Measurements from ENCODE around the gene RAMP2. TPM values are rescaled to one million over a fixed set of nuclear protein-coding genes. Genes with fewer than 3 reads are reported as not detected.
A peak's percentile ranks its signal among the peaks of the same experiment; 100 is the strongest.

Gene RAMP2
- total and polyA plus RNA-seq, 2 of the 13 experiments (the other 11 are each of a cell fraction or from before 2014, with no cell fraction given), result 1.4 to 5.2 TPM

GRCh38 chr17:42760652-42761581, at the start of gene RAMP2 (continued):
- TF ChIP-seq, protein P1, sequence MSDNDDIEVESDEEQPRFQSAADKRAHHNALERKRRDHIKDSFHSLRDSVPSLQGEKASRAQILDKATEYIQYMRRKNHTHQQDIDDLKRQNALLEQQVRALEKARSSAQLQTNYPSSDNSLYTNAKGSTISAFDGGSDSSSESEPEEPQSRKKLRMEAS (IDR thresholded peaks at IDR 0.05), result peak; percentile 85
- TF ChIP-seq MIER2 (CRISPR knock-in tag; IDR thresholded peaks at IDR 0.05) (0 out of 2 replicates have a peak, but pooled peaks have one; percentile 23), IKZF1 (IDR thresholded peaks at IDR 0.05) (no peak), ZNF547 (CRISPR knock-in tag; IDR thresholded peaks at IDR 0.05) (peak; percentile 91), ZNF605 (CRISPR knock-in tag; IDR thresholded peaks at IDR 0.05) (0 out of 2 replicates have a peak, but pooled peaks have one; percentile 56), SETDB1 (CRISPR knock-in tag; IDR thresholded peaks at IDR 0.05; ENCODE audit: borderline replicate concordance) (no peak), MZF1 (CRISPR knock-in tag; IDR thresholded peaks at IDR 0.05; ENCODE audit: borderline replicate concordance) (0 out of 2 replicates have a peak, but pooled peaks have one; percentile 39), ZNF7 (CRISPR knock-in tag; IDR thresholded peaks at IDR 0.05) (no peak), TERF1 (CRISPR knock-in tag; IDR thresholded peaks at IDR 0.05) (peak; percentile 90; the same call in 1 of the 2 replicates), TBL1XR1 (IDR thresholded peaks at IDR 0.05; ENCODE audit: borderline replicate concordance, low read length, partially characterized antibody) (no peak), ISX (CRISPR knock-in tag; conservative IDR thresholded peaks at IDR 0.05) (no peak), SP4 (CRISPR knock-in tag; IDR thresholded peaks at IDR 0.05) (no peak; the same call in 1 of the 2 replicates), THAP7 (CRISPR knock-in tag; IDR thresholded peaks at IDR 0.05) (no peak)
- TF ChIP-seq, protein P2, sequence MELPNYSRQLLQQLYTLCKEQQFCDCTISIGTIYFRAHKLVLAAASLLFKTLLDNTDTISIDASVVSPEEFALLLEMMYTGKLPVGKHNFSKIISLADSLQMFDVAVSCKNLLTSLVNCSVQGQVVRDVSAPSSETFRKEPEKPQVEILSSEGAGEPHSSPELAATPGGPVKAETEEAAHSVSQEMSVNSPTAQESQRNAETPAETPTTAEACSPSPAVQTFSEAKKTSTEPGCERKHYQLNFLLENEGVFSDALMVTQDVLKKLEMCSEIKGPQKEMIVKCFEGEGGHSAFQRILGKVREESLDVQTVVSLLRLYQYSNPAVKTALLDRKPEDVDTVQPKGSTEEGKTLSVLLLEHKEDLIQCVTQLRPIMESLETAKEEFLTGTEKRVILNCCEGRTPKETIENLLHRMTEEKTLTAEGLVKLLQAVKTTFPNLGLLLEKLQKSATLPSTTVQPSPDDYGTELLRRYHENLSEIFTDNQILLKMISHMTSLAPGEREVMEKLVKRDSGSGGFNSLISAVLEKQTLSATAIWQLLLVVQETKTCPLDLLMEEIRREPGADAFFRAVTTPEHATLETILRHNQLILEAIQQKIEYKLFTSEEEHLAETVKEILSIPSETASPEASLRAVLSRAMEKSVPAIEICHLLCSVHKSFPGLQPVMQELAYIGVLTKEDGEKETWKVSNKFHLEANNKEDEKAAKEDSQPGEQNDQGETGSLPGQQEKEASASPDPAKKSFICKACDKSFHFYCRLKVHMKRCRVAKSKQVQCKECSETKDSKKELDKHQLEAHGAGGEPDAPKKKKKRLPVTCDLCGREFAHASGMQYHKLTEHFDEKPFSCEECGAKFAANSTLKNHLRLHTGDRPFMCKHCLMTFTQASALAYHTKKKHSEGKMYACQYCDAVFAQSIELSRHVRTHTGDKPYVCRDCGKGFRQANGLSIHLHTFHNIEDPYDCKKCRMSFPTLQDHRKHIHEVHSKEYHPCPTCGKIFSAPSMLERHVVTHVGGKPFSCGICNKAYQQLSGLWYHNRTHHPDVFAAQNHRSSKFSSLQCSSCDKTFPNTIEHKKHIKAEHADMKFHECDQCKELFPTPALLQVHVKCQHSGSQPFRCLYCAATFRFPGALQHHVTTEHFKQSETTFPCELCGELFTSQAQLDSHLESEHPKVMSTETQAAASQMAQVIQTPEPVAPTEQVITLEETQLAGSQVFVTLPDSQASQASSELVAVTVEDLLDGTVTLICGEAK (IDR thresholded peaks at IDR 0.05), result no peak
- TF ChIP-seq, protein P2 (CRISPR knock-in tag; IDR thresholded peaks at IDR 0.05), result no peak; the same call in 1 of the 2 replicates
- TF ChIP-seq, protein P3, sequence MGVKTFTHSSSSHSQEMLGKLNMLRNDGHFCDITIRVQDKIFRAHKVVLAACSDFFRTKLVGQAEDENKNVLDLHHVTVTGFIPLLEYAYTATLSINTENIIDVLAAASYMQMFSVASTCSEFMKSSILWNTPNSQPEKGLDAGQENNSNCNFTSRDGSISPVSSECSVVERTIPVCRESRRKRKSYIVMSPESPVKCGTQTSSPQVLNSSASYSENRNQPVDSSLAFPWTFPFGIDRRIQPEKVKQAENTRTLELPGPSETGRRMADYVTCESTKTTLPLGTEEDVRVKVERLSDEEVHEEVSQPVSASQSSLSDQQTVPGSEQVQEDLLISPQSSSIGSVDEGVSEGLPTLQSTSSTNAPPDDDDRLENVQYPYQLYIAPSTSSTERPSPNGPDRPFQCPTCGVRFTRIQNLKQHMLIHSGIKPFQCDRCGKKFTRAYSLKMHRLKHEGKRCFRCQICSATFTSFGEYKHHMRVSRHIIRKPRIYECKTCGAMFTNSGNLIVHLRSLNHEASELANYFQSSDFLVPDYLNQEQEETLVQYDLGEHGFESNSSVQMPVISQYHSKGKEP (CRISPR knock-in tag; IDR thresholded peaks at IDR 0.05), result no peak
